Activated T-helper 9 cell treated with anti-CD3 and anti-CD28 coated beads, Interleukin-2, amount 50 U/mL, for 16 hours (primary cell): ENCODE data around the gene BTBD2.

Experiments used
- DNase-seq: peaks from one replicate; pipeline ENCODE4 v3.0.0-alpha.2; 2020; ENCODE audit warnings: low read depth

BTBD2 gene

DNA sequence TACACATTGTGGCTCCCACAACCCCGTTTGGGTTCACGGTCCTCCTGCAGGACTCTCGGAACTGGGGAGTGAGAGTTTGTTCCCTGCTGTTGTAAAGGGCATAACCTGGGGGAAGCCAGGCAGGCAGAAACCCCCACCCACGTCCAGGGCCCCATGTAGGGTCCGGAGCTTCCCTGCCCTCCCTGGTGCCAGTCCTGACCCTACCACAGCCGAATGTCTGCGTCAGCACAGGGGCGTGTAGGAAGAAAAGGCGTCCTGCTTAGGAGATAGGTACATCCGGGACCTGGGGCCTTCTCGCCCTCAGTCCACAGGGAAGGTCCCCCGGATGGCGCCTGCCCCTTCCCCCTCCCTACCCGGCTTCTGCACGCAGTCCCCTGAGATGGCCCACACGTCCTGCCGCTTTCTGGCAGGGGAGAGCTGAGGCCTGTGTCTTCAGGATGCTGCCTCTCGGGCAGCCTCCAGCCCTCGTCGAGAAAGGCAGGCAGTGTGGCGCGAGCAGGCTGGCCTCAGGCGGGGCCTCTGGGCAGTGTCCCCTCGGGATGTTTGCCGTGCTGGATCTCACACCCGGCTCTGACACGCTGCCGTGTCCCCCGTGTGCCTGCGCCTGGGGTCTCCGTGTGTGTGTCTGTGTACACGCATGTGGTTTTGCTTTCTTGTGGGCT is 55.5 kb downstream of the BTBD2 start:
- DNase-seq = no peak

GRCh38 chr19:1957562-1958248 is 57.8 kb downstream of the BTBD2 start:
- no peak for DNase-seq

DNA sequence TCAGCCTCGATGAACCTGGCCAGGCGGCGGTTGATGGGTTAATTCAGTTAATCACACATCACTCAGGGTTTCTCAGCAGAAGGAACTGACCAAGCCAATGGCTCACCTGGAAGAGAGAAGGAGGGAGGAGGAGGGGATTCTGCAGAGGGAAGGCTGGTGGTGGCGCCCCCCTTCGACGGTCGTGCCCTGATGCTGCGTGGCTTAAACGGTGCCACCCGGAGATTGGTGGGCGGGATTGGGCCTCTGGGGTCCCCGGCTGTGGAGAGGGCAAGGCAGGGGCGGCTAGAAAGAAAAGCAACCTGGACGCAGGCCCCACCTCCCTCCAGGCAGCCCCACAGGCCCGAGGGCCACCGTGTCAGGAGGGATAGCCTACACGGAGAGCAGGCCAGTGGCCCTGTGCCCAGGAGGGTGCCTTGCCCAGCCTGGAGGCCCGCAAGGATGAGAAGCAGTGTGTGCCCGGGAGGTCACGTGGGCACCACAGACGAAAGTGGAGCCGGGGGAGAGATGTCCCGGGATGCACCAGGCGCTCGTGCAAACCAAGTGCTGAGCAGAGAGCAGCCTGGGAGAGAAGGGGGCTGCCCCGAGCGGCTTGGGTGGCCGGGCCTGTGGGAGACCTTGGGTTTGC is 58.5 kb downstream of the BTBD2 start:
- DNase-seq = no peak

- DNase-seq = no peak
Measured at GRCh38 chr19:1956122-1956494, 59.4 kb downstream of the BTBD2 start.

- no peak for DNase-seq
Measured at GRCh38 chr19:1955171-1956121, 60.1 kb downstream of the BTBD2 start.

DNA sequence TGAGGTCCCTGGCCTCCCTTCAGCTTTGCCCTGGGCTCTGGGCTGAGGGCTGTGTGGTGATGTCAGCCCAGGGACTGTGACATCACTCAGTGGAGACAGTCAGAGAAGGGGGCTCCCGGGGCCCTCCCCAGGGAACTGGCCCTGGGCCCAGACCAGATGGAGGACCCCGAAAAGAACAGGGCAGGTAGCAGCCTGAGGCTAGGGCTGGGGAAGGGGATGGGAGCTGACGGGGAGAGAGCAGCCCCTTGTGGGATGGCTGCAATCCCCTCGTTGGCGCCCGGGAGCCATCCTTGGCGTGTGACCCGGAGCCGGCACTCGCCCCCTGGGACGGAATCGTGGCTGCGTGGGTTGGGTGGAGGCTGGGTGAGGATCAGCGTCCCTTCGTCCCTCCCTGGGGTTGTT is 61.0 kb downstream of the BTBD2 start:
- no peak for DNase-seq

- DNase-seq = no peak
Measured at GRCh38 chr19:1953441-1954094, 61.9 kb downstream of the BTBD2 start.

GRCh38 chr19:1953037-1953436 is 62.5 kb downstream of the BTBD2 start:
- no peak for DNase-seq

- DNase-seq = no peak
Measured at GRCh38 chr19:1952635-1953034, 62.9 kb downstream of the BTBD2 start.

DNA sequence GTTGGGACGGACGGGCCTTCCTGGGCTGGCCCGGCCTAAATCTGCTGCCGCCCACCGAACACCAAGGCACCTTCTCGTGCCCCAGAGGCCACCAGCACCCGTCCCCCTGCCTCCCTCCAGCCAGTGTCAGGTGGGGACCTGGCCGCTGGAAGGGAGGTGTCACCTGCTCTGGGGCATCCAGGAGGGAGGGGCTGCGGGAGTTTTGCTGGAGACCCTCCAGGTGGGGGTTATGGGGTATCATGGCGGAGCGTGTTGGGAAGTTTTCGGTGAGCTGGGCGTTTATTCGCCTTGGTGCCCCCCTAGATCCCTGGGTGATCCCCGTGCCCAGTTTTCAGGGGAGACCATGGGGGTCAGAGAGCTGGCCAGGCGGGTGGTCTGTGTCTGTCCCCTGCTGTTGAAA is 64.9 kb downstream of the BTBD2 start:
- DNase-seq = no peak

- no peak for DNase-seq
Measured at GRCh38 chr19:1949304-1950101, 66.0 kb downstream of the BTBD2 start.

DNA sequence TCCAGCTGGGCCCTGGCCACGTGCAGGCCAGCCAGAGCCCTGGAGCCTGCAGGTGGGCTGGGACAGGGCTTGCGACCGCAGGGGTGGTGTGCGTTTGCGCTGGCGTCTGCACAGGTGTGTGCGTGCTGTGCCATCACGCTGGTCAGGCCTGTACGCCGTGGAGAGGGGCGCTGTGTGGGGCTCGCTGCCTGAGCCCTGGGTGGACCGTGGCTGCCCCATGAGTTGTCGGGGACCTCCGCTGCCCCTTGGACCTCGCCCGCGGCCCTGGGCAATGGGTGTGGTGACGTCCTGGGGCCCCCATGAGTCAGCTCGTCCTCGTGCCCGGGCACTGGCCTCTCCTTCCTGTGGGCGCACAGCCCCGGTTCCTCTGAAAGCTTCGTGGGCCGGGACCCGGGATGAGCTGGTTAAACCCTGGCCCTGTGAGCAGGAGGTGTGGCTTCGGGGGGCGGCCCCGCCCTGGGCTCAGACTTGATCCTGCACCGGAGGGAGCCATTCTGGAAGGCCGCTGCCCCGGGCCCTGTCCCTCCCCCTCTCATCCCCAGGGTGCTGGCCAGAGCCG is 67.8 kb downstream of the BTBD2 start:
- no peak for DNase-seq

GRCh38 chr19:1945899-1946298 is 69.6 kb downstream of the BTBD2 start:
- DNase-seq = no peak

DNA sequence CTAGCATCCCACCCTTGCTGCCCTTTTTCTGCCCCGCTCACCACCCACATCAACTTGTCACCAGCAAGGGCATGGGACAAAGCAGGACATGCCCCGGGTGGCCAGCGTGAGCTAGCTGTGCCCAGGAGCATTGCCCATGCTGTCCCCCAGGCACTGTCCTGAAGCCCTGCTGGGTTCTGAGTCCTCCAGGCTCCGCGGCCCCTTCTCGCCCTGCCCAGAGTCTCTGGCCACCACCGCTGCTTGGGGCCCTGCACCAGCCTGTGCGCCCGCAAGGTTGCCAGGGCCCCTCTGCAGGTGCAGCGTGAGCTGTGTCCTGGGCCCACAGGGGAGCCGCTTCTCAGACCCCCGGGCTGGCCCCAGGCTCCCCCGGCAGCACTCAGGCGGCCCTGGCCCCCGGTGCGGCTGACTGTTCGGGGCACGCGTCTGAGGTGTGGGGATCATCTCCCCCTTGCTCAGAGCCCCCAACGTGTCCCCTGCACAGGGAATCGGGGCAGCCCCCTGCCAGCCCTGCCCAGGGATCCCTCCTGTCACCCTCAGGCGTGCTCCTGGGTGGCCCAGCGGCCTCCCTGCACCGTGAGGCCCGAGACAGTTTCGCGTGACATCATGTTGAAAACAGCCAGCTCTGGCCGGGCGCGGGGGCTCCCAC is 70.5 kb downstream of the BTBD2 start:
- no peak for DNase-seq

DNA sequence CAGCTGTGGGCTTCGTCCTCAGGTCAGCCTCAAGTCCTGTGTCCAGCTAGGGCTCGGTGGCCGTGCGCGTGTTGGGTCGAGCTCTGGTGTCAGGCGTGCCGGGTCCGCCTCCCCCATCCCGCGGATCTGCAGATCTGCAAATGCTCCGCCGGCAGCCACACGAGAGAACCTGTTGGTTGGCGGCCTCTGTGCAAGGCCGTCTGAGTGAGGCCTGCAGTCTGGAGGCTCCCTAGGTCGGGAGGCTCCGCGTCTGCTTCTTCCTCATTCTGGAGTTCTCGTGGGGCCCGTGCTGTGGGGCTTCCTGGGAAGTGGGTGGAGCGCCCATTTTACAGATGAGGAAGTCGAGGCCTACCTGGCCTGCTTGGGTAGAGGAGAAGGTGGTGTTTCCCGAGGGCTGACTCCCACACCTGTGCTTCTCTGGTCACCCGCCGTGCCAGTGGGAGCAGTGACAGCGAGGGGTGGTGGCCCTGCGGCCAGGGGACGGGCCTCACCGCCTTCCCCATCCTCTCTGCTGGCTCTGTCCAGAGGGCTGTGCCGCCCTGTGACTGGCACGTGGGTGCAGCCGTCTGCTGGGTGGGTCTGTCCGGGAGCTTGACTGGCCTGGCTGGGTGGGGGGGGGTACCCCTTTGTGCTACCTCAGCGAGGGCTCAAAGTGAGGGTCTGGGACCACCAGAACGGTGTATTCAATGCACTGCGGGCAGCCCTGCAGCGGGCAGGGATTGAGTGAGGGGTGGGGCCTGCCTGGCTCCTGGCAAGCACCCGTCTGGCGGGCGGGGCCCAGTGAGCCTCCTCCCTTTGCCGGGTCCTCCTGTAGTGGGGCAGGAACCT is 71.2 kb downstream of the BTBD2 start:
- DNase-seq = no peak

DNA sequence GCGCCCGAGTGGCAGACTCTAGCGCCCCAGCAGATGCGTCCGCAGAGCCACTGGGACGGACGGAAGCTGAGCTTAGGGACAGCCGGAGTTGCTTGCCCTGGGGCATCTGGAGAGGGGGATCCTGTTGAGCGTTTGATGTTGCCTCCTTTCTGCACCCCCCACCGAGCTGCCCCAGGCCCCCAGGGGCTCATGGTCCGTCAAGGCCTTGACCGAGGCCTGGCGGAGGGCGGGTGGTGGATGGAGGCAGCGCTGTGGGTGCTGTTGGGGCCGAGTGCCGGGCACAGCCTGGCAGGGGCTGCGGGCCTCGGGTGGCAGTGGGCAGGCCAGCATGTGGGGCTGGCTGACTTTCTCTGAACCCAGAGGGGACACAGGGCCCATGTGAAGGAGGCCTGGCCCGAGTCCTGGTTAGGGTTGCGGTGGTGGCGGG is 71.8 kb downstream of the BTBD2 start:
- no peak for DNase-seq

DNA sequence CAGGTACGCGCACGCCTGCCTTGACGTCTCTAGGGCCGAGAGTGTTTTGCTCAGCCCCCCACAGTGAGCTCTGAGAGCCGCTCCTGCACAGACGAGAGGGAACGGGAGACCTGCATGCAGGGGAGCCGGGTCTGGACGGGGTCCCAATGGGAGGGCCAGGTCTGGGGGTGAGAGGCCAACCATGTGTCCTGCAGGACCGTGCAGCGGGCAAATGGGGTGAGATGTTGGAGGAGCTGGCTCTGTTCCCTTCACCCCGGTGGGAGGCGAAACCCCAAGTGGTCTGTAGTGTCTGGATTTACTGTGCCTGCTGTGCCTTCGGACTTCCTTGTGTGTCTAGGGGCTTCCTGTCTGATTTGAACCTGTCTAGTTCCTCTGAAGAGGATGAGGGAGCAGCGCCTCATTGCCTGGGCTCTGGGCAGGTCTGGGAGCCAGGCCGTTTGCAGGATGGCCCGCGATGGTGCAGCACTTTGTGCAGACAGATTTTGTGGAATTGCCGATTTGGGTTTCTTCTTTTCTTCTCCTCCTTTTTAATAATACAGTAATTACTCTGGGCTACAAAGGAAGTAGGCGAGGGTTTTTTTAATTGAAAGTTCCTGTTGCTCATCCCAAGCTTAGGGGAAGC is 72.5 kb downstream of the BTBD2 start:
- DNase-seq = no peak

DNA sequence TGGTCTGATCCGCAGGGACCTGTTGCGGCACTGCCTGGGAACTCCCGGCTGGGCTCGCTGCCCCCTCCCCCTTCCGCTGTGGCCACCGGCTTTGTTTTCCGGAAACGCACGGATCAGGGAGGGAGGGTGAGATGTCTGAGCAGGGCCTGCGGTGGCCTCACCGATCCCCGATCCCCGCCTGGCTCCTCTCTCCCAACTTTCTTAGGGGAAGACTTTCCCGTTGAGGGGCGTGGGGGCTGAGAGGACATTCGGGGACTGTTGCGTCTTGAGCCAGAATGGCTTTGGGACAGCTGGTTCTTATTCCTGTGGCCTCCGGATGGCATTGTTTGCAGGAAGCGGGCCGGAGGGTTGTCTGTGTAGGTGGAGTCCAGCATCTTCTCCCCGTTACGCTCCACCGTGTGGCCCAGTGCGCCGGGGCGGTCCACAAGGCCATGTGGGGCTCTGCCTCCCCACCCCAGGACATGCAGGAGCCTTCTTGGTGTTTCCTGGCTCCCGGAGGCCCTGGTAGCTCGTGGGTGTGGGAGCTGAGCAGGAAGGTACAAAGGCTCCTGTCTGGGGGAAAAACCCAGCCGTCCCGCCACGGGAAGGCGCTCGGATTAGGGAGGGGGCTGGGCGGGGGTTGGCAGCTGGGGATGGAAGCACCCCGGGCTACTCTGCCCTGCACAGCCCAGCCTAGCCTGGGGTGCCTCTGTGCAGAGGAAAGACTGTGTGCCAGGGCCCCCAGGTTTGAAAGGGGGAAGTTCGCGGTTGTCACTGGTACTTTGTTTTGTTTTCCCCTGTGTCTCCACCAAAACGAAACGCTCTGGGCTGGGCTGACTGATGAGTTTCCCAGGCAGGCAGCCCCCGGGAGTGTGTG is 73.2 kb downstream of the BTBD2 start:
- DNase-seq = peak; percentile 71
